CD4-positive, alpha-beta T cell (primary cell): ENCODE data around the gene TAF3. TPM values are rescaled to one million over a fixed set of nuclear protein-coding genes. Genes with fewer than 3 reads are reported as not detected.

ENCODE experiments used
- ATAC-seq: fragments of 200-7000 bp; cut with Tn5 transposase; one replicate; pipeline ENCODE4 v1.10.0; 2022; ENCODE audit warnings: mild to moderate bottlenecking; ENCODE audit not compliant: poor library complexity
- CTCF ChIA-PET: fragments of 350-600 bp; sonication (Branson Sonifier 250); formaldehyde crosslinking; loops from one replicate; lab custom pipeline; 2021; ENCODE audit warnings: antibody characterized with exemption, inconsistent platforms; lab: Charles Lee
- POLR2A ChIA-PET: fragments of 350-600 bp; sonication (Branson Sonifier 250); formaldehyde crosslinking; loops from one replicate; lab custom pipeline; 2021; ENCODE audit warnings: antibody characterized with exemption, inconsistent platforms; lab: Charles Lee
- DNase-seq, 14 experiments: peaks; one replicate each; pipeline ENCODE4 v3.0.0-alpha.2; 2013 to 2020; ENCODE audit warnings: mixed read lengths in 2 of 14
- H3K27ac ChIP-seq, 2 donors: one replicate each; pipeline versions ENCODE4 v1.5.1 to v1.7.0; 2013; ENCODE audit warnings: low read length in 2 of 2, low read depth in 1 of 2, mild to moderate bottlenecking in 1 of 2
- H3K27me3 ChIP-seq, 2 experiments: 1 replicate in 1 of 2; 2 replicates in 1 of 2; pipeline versions ENCODE4 v1.6.1 to v1.7.0; 2013; ENCODE audit warnings: low read length in 2 of 2, control low read depth in 1 of 2, mild to moderate bottlenecking in 1 of 2, moderate library complexity in 1 of 2; ENCODE audit not compliant: insufficient read depth in 2 of 2, control insufficient read depth in 1 of 2
- H3K36me3 ChIP-seq: one replicate; pipeline ENCODE4 v1.6.1; 2013; ENCODE audit warnings: low read length, control low read depth; ENCODE audit not compliant: insufficient read depth
- H3K4me1 ChIP-seq: one replicate; pipeline ENCODE4 v1.6.1; 2013; ENCODE audit warnings: low read length, control low read depth; ENCODE audit not compliant: insufficient read depth
- H3K4me3 ChIP-seq: one replicate; pipeline ENCODE4 v1.5.1; 2013; ENCODE audit warnings: mild to moderate bottlenecking, low read length, moderate library complexity
- H3K9me3 ChIP-seq, 2 experiments: 1 replicate in 1 of 2; 2 replicates in 1 of 2; pipeline versions ENCODE4 v1.6.1 to v1.7.0; 2013; ENCODE audit warnings: low read length in 2 of 2, mild to moderate bottlenecking in 2 of 2, control low read depth in 1 of 2, moderate library complexity in 1 of 2; ENCODE audit not compliant: control insufficient read depth in 1 of 2, insufficient read depth in 1 of 2
- H3K27ac Mint-ChIP-seq: one replicate; pipeline ENCODE4 v1.8.0; 2020; ENCODE audit warnings: mixed read lengths
- H3K27me3 Mint-ChIP-seq: one replicate; pipeline ENCODE4 v1.8.0; 2021; ENCODE audit warnings: mixed read lengths
- H3K36me3 Mint-ChIP-seq: one replicate; pipeline ENCODE4 v1.8.0; 2021; ENCODE audit warnings: low read depth, mixed read lengths
- H3K4me1 Mint-ChIP-seq: one replicate; pipeline ENCODE4 v1.8.0; 2021; ENCODE audit warnings: low read depth, mixed read lengths
- H3K4me3 Mint-ChIP-seq: one replicate; pipeline ENCODE4 v1.8.0; 2020; ENCODE audit warnings: mild to moderate bottlenecking, mixed read lengths
- H3K9me3 Mint-ChIP-seq: one replicate; pipeline ENCODE4 v1.8.0; 2020; ENCODE audit warnings: mixed read lengths
- CTCF ChIP-seq: fragments of 200-600 bp; IDR thresholded peaks from one replicate; pipeline ENCODE4 v1.8.0; 2022; ENCODE audit warnings: antibody characterized with exemption, mild to moderate bottlenecking
- intact Hi-C, 2 experiments: fragments of 100-400 bp; cut with DNase I in 1 of 2; cut with micrococcal nuclease in 1 of 2; formaldehyde crosslinking; loops; one replicate each; pipeline versions ENCODE4 v1.15.1 to v1.9.0; 2023 to 2025; cut with DNase I, micrococcal nuclease
- total RNA-seq, 174 experiments: library from RNA in 2 of 174; stranded (reverse) in 2 of 174; gene quantifications; one replicate each; pipeline ENCODE4 v1.2.3 and lab custom pipeline; 2021 to 2026

Gene TAF3
- total RNA-seq, 2 experiments from 2014 or later, result 12.6 to 12.8 TPM

GRCh38 chr10:7965457-7965856 lies 147.2 kb downstream of the TAF3 start:
- H3K4me1 Mint-ChIP-seq, result peaks cover 15% of the 10 kb centered on the region
- no peak overlapping the region for H3K4me3 Mint-ChIP-seq
- ChIA-PET POLR2A (no interaction called here), CTCF (no interaction called here)
- intact Hi-C loops, result no loop called here
- ATAC-seq (no peak), DNase-seq (no peak)
- H3K27me3 Mint-ChIP-seq, result no peaks in the 10 kb centered on the region
- H3K27ac Mint-ChIP-seq, result no peak overlapping the region
- TF ChIP-seq CTCF, result no peak
- Histone ChIP-seq H3K9me3 (no peaks in the 10 kb centered on the region), H3K27me3 (no peaks in the 10 kb centered on the region), H3K27ac (no peak overlapping the region), H3K4me1 (no peaks in the 10 kb centered on the region), H3K4me3 (no peak overlapping the region), H3K36me3 (peaks cover 13% of the 10 kb centered on the region)
- H3K36me3 Mint-ChIP-seq, result peaks cover 33% of the 10 kb centered on the region
- H3K9me3 Mint-ChIP-seq, result no peaks in the 10 kb centered on the region

- no peaks in the 10 kb centered on the region for H3K27me3 Mint-ChIP-seq
- Histone ChIP-seq H3K4me1 (no peaks in the 10 kb centered on the region), H3K27ac (no peak overlapping the region), H3K9me3 (no peaks in the 10 kb centered on the region), H3K4me3 (no peak overlapping the region), H3K36me3 (peaks cover 13% of the 10 kb centered on the region), H3K27me3 (no peaks in the 10 kb centered on the region)
- POLR2A ChIA-PET, result no interaction called here
- peaks cover 36% of the 10 kb centered on the region for H3K36me3 Mint-ChIP-seq
- DNase-seq (no peak), ATAC-seq (no peak)
- peaks cover 15% of the 10 kb centered on the region for H3K4me1 Mint-ChIP-seq
- intact Hi-C loops, result no loop called here
- no peak overlapping the region for H3K4me3 Mint-ChIP-seq
- no peak overlapping the region for H3K27ac Mint-ChIP-seq
- H3K9me3 Mint-ChIP-seq, result no peaks in the 10 kb centered on the region
- CTCF ChIA-PET, result no interaction called here
- no peak for TF ChIP-seq CTCF
Measured at GRCh38 chr10:7967035-7967434, 148.7 kb downstream of the TAF3 start.

- ChIA-PET POLR2A (interaction anchor here (0.9 kb wide), 1 partner anchor 11 kb away, joined by 3 read pairs; no protein-coding TSS in a partner anchor), CTCF (no interaction called here)
- no peak overlapping the region for H3K4me3 Mint-ChIP-seq
- peaks cover 43% of the 10 kb centered on the region for H3K36me3 Mint-ChIP-seq
- no peak for TF ChIP-seq CTCF
- no peak overlapping the region for H3K4me3 ChIP-seq
- ATAC-seq (no peak), DNase-seq (no peak)
- intact Hi-C loops, result no loop called here
- H3K27ac Mint-ChIP-seq, result no peak overlapping the region
- H3K4me1 Mint-ChIP-seq, result peaks cover 15% of the 10 kb centered on the region
- no peak overlapping the region for H3K27ac ChIP-seq
- H3K36me3 ChIP-seq, result peaks cover 13% of the 10 kb centered on the region
- no peaks in the 10 kb centered on the region for H3K27me3 Mint-ChIP-seq
- H3K27me3 ChIP-seq, result no peaks in the 10 kb centered on the region
- H3K9me3 Mint-ChIP-seq, result no peaks in the 10 kb centered on the region
- no peaks in the 10 kb centered on the region for H3K9me3 ChIP-seq
- H3K4me1 ChIP-seq, result no peaks in the 10 kb centered on the region
Measured at GRCh38 chr10:7968510-7969112, 150.3 kb downstream of the TAF3 start.
